ENCODE data around the gene MED31. TPM values are rescaled to one million over a fixed set of nuclear protein-coding genes. Genes with fewer than 3 reads are reported as not detected.
"Not testable (repeated sequence)": the region's sequence is repeated elsewhere in the genome, so short reads cannot be mapped to it uniquely, and the experiment has no call there.

Gene MED31
- total RNA-seq, 3 donors from 2014 or later, result 20.6 to 28.1 (median 25.2) TPM

- H3K36me3 Mint-ChIP-seq (ENCODE audit: insufficient read depth), result no peaks in the 10 kb centered on the region
- DNase-seq (no peak), ATAC-seq (no peak)
- H3K4me3 Mint-ChIP-seq, result no peak overlapping the region
- H3K4me1 Mint-ChIP-seq (ENCODE audit: low read depth), result peaks cover 9% of the 10 kb centered on the region
- no peaks in the 10 kb centered on the region for H3K9me3 Mint-ChIP-seq
- H3K27me3 Mint-ChIP-seq (ENCODE audit: low read depth), result no peaks in the 10 kb centered on the region
Measured at GRCh38 chr17:6669479-6670212, 18.2 kb upstream of the MED31 start.

- H3K4me1 Mint-ChIP-seq (ENCODE audit: low read depth), result peaks cover 9% of the 10 kb centered on the region
- no peak overlapping the region for H3K4me3 Mint-ChIP-seq
- no peaks in the 10 kb centered on the region for H3K36me3 Mint-ChIP-seq (ENCODE audit: insufficient read depth)
- DNase-seq (no peak), ATAC-seq (no peak)
- no peaks in the 10 kb centered on the region for H3K9me3 Mint-ChIP-seq
- no peaks in the 10 kb centered on the region for H3K27me3 Mint-ChIP-seq (ENCODE audit: low read depth)
Measured at GRCh38 chr17:6668727-6669425, 17.5 kb upstream of the MED31 start.

GRCh38 chr17:6668219-6668618 lies 16.8 kb upstream of the MED31 start:
- DNase-seq, result no peak
- H3K4me1 Mint-ChIP-seq (ENCODE audit: low read depth), result peaks cover 9% of the 10 kb centered on the region
- ATAC-seq, result no peak
- H3K27me3 Mint-ChIP-seq (ENCODE audit: low read depth), result no peaks in the 10 kb centered on the region
- H3K9me3 Mint-ChIP-seq, result no peaks in the 10 kb centered on the region
- H3K4me3 Mint-ChIP-seq, result no peak overlapping the region
- no peaks in the 10 kb centered on the region for H3K36me3 Mint-ChIP-seq (ENCODE audit: insufficient read depth)

GRCh38 chr17:6667516-6667915 lies 16.1 kb upstream of the MED31 start:
- Mint-ChIP-seq H3K9me3 (no peaks in the 10 kb centered on the region), H3K4me1 (ENCODE audit: low read depth) (peaks cover 9% of the 10 kb centered on the region), H3K27me3 (ENCODE audit: low read depth) (no peaks in the 10 kb centered on the region), H3K4me3 (no peak overlapping the region), H3K36me3 (ENCODE audit: insufficient read depth) (no peaks in the 10 kb centered on the region)
- DNase-seq, result no peak
- no peak for ATAC-seq

GRCh38 chr17:6666557-6666956 lies 15.2 kb upstream of the MED31 start:
- no peaks in the 10 kb centered on the region for H3K36me3 Mint-ChIP-seq (ENCODE audit: insufficient read depth)
- H3K4me1 Mint-ChIP-seq (ENCODE audit: low read depth), result peaks cover 10% of the 10 kb centered on the region
- DNase-seq, result no peak
- no peaks in the 10 kb centered on the region for H3K9me3 Mint-ChIP-seq
- no peaks in the 10 kb centered on the region for H3K27me3 Mint-ChIP-seq (ENCODE audit: low read depth)
- H3K4me3 Mint-ChIP-seq, result no peak overlapping the region
- ATAC-seq, result no peak

- Mint-ChIP-seq H3K4me1 (ENCODE audit: low read depth) (peaks cover 15% of the 10 kb centered on the region), H3K4me3 (no peak overlapping the region), H3K27me3 (ENCODE audit: low read depth) (no peaks in the 10 kb centered on the region), H3K36me3 (ENCODE audit: insufficient read depth) (no peaks in the 10 kb centered on the region), H3K9me3 (no peaks in the 10 kb centered on the region)
- peak; percentile 66 to 80 for ATAC-seq
- peak; percentile 33 for DNase-seq
Measured at GRCh38 chr17:6666077-6666521, 14.7 kb upstream of the MED31 start.

- not testable (repeated sequence) for H3K4me3 Mint-ChIP-seq; DNase-seq; H3K27me3 Mint-ChIP-seq (ENCODE audit: low read depth); H3K36me3 Mint-ChIP-seq (ENCODE audit: insufficient read depth); H3K9me3 Mint-ChIP-seq; ATAC-seq
- H3K4me1 Mint-ChIP-seq (ENCODE audit: low read depth), result peaks cover 28% of the 10 kb centered on the region
Measured at GRCh38 chr17:6663200-6663599, 11.8 kb upstream of the MED31 start.

- no peaks in the 10 kb centered on the region for H3K9me3 Mint-ChIP-seq
- H3K4me1 Mint-ChIP-seq (ENCODE audit: low read depth), result peaks cover 35% of the 10 kb centered on the region
- H3K4me3 Mint-ChIP-seq, result no peak overlapping the region
- H3K36me3 Mint-ChIP-seq (ENCODE audit: insufficient read depth), result no peaks in the 10 kb centered on the region
- ATAC-seq (no peak), DNase-seq (no peak)
- H3K27me3 Mint-ChIP-seq (ENCODE audit: low read depth), result no peaks in the 10 kb centered on the region
Measured at GRCh38 chr17:6661464-6661848, 10.1 kb upstream of the MED31 start.

- Mint-ChIP-seq H3K27me3 (ENCODE audit: low read depth) (no peaks in the 10 kb centered on the region), H3K36me3 (ENCODE audit: insufficient read depth) (no peaks in the 10 kb centered on the region), H3K9me3 (no peaks in the 10 kb centered on the region), H3K4me1 (ENCODE audit: low read depth) (peaks cover 33% of the 10 kb centered on the region), H3K4me3 (no peak overlapping the region)
- no peak for DNase-seq
- no peak for ATAC-seq
Measured at GRCh38 chr17:6660805-6661463, 9.5 kb upstream of the MED31 start.

- no peak overlapping the region for H3K4me3 Mint-ChIP-seq
- no peaks in the 10 kb centered on the region for H3K27me3 Mint-ChIP-seq (ENCODE audit: low read depth)
- no peaks in the 10 kb centered on the region for H3K36me3 Mint-ChIP-seq (ENCODE audit: insufficient read depth)
- no peaks in the 10 kb centered on the region for H3K9me3 Mint-ChIP-seq
- H3K4me1 Mint-ChIP-seq (ENCODE audit: low read depth), result peaks cover 38% of the 10 kb centered on the region
- ATAC-seq (no peak), DNase-seq (no peak)
Measured at GRCh38 chr17:6660101-6660500, 8.7 kb upstream of the MED31 start.

- peaks cover 48% of the 10 kb centered on the region for H3K4me1 Mint-ChIP-seq (ENCODE audit: low read depth)
- H3K36me3 Mint-ChIP-seq (ENCODE audit: insufficient read depth); DNase-seq; H3K27me3 Mint-ChIP-seq (ENCODE audit: low read depth); ATAC-seq; H3K9me3 Mint-ChIP-seq: not testable (repeated sequence)
- peak overlapping the region; percentile 86 for H3K4me3 Mint-ChIP-seq
Measured at GRCh38 chr17:6658411-6658810, 7.0 kb upstream of the MED31 start.

GRCh38 chr17:6657633-6658287 lies 6.4 kb upstream of the MED31 start:
- DNase-seq (no peak), ATAC-seq (no peak)
- Mint-ChIP-seq H3K27me3 (ENCODE audit: low read depth) (no peaks in the 10 kb centered on the region), H3K4me3 (peak overlapping the region; percentile 86), H3K9me3 (no peaks in the 10 kb centered on the region), H3K36me3 (ENCODE audit: insufficient read depth) (peaks cover 2% of the 10 kb centered on the region), H3K4me1 (ENCODE audit: low read depth) (peaks cover 54% of the 10 kb centered on the region)

GRCh38 chr17:6656797-6657632 lies 5.6 kb upstream of the MED31 start:
- not testable (repeated sequence) for H3K36me3 Mint-ChIP-seq (ENCODE audit: insufficient read depth); H3K27me3 Mint-ChIP-seq (ENCODE audit: low read depth); H3K9me3 Mint-ChIP-seq
- peaks cover 62% of the 10 kb centered on the region for H3K4me1 Mint-ChIP-seq (ENCODE audit: low read depth)
- H3K4me3 Mint-ChIP-seq, result peak overlapping the region; percentile 86
- ATAC-seq (peak; percentile 81 to 84), DNase-seq (peak; percentile 48)

Measured in activated T-cell treated with anti-CD3 and anti-CD28 coated beads, Interleukin-2, amount 50 U/mL, for 4 hours (primary cell).